WERI-Rb-1 (cell line): ENCODE measurements around the gene TMEM167A.

Experiments used
- DNase-seq: peaks from one replicate; pipeline ENCODE4 v3.0.0-alpha.2; 2020
- H3K27ac ChIP-seq: fragments of 250-450 bp; sonication (Bioruptor Pico); 2 replicates; pipeline ENCODE4 v1.5.1; 2020; ENCODE audit warnings: mild to moderate bottlenecking, moderate library complexity
- H3K27me3 ChIP-seq: fragments of 250-450 bp; sonication (Bioruptor Pico); 2 replicates; pipeline ENCODE4 v1.5.1; 2021; ENCODE audit warnings: mild to moderate bottlenecking, low read depth, moderate library complexity; ENCODE audit not compliant: insufficient read depth, severe bottlenecking
- H3K36me3 ChIP-seq: fragments of 250-450 bp; sonication (Bioruptor Pico); 2 replicates; pipeline ENCODE4 v1.5.1; 2020; ENCODE audit warnings: mild to moderate bottlenecking, moderate library complexity
- H3K4me3 ChIP-seq: 2 replicates; pipeline ENCODE4 v1.5.1; 2011; ENCODE audit warnings: low read depth, mild to moderate bottlenecking, control low read depth, low read length
- H3K9me3 ChIP-seq: fragments of 250-450 bp; sonication (Bioruptor Pico); 2 replicates; pipeline ENCODE4 v1.5.1; 2021; ENCODE audit warnings: mild to moderate bottlenecking, moderate library complexity; ENCODE audit not compliant: severe bottlenecking
- TF ChIP-seq, protein P1 (sequence below): IDR thresholded peaks from 2 replicates; pipeline ENCODE4 v1.5.1; 2011; ENCODE audit warnings: low read depth, mild to moderate bottlenecking, control low read depth, inconsistent platforms, low read length

The TMEM167A gene

DNA sequence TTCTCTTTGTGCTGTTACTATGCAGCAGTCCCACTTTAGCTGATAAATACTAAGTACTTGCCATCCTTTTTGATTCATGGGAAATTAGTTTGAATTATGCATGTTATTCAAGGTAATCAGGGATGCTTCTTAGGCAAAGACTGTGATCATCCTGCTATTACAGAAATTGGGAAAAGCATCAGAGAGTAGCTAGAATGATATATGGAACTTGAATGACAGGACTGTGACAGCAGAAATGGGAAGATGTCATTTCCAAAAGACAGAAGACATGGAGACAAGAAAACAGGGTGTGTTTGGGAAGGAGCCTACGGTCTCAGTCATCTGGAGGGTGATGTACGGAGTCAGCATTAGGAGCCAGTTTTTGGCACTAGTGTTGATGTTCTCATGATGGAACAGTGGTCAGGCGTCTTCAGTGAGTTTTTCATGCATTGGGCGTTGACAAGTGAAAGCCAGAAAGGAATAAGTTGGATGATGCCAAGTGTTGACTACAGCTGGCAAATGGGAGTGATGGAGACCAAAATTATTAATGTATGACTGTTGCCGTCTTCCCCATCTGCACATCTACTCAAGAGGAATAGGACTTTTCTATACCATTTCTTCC is 70.4 kb downstream of the TMEM167A start:
- no peak for DNase-seq
- H3K4me3 ChIP-seq, result no peak overlapping the region
- no peaks in the 10 kb centered on the region for H3K36me3 ChIP-seq
- no peaks in the 10 kb centered on the region for H3K27me3 ChIP-seq
- H3K9me3 ChIP-seq, result no peaks in the 10 kb centered on the region
- no peak overlapping the region for H3K27ac ChIP-seq
- TF ChIP-seq, protein P1, sequence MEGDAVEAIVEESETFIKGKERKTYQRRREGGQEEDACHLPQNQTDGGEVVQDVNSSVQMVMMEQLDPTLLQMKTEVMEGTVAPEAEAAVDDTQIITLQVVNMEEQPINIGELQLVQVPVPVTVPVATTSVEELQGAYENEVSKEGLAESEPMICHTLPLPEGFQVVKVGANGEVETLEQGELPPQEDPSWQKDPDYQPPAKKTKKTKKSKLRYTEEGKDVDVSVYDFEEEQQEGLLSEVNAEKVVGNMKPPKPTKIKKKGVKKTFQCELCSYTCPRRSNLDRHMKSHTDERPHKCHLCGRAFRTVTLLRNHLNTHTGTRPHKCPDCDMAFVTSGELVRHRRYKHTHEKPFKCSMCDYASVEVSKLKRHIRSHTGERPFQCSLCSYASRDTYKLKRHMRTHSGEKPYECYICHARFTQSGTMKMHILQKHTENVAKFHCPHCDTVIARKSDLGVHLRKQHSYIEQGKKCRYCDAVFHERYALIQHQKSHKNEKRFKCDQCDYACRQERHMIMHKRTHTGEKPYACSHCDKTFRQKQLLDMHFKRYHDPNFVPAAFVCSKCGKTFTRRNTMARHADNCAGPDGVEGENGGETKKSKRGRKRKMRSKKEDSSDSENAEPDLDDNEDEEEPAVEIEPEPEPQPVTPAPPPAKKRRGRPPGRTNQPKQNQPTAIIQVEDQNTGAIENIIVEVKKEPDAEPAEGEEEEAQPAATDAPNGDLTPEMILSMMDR, result no peak

DNA sequence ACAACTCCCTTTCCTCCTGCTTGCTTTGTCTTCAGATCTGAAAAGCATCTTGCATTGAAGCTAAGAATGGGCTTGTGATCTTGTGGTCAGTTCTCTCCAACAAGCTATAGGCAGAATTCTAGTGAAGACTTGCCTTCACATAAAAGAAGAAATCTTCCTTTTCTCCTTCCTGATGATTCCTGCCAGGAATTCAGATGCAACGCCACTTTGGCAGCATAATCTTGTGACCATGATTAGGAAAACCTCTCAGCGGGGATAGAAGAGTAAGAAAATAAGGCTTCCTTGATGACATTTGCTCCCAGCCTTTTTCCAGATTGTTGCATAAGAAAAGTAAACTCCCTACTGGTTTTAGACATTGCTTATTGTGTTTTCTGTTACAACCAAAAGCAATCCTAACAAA is 73.4 kb downstream of the TMEM167A start:
- Histone ChIP-seq H3K4me3 (no peak overlapping the region), H3K9me3 (no peaks in the 10 kb centered on the region), H3K27me3 (no peaks in the 10 kb centered on the region), H3K27ac (no peak overlapping the region), H3K36me3 (no peaks in the 10 kb centered on the region)
- DNase-seq, result no peak
- TF ChIP-seq, protein P1, result no peak
